Glutamatergic neuron (in vitro differentiated cells): Measurements from ENCODE around the gene JAKMIP2. TPM values are rescaled to one million over a fixed set of nuclear protein-coding genes. Genes with fewer than 3 reads are reported as not detected.

Experiments used
- DNase-seq: peaks from one replicate; pipeline ENCODE4 v3.0.0; 2022
- H3K27ac Mint-ChIP-seq: one replicate; pipeline ENCODE4 v1.8.0; 2020; ENCODE audit warnings: mild to moderate bottlenecking, mixed read lengths, inconsistent platforms; ENCODE audit not compliant: unreplicated experiment
- H3K27me3 Mint-ChIP-seq: one replicate; pipeline ENCODE4 v1.8.0; 2020; ENCODE audit warnings: mild to moderate bottlenecking, moderate library complexity, mixed read lengths, inconsistent platforms; ENCODE audit not compliant: unreplicated experiment
- H3K36me3 Mint-ChIP-seq: one replicate; pipeline ENCODE4 v1.8.0; 2020; ENCODE audit warnings: mild to moderate bottlenecking, mixed read lengths, inconsistent platforms; ENCODE audit not compliant: unreplicated experiment
- H3K4me1 Mint-ChIP-seq: one replicate; pipeline ENCODE4 v1.8.0; 2020; ENCODE audit warnings: mild to moderate bottlenecking, low read depth, mixed read lengths, inconsistent platforms; ENCODE audit not compliant: unreplicated experiment
- H3K4me3 Mint-ChIP-seq: one replicate; pipeline ENCODE4 v1.8.0; 2020; ENCODE audit warnings: mild to moderate bottlenecking, mixed read lengths, inconsistent platforms; ENCODE audit not compliant: unreplicated experiment
- H3K9me3 Mint-ChIP-seq: one replicate; pipeline ENCODE4 v1.8.0; 2020; ENCODE audit warnings: mild to moderate bottlenecking, moderate library complexity, mixed read lengths, inconsistent platforms; ENCODE audit not compliant: unreplicated experiment
- total RNA-seq: library from RNA; stranded (reverse); fragmentation: NEBNext Ultra II Directional; extraction: Animal tissue kit (Norgen Biotek cat#: 25700); gene quantifications from one replicate; pipeline ENCODE4 v1.2.1, GENCODE V29; 2021; ENCODE audit not compliant: unreplicated experiment
- TF ChIP-seq, protein P1 (sequence below): fragments of 200-600 bp; sonication (generic); IDR thresholded peaks from one replicate; pipeline ENCODE4 v1.5.0; 2021; ENCODE audit not compliant: partially characterized antibody, unreplicated experiment

Gene JAKMIP2
- total RNA-seq, 1 donor from 2014 or later = 88.2 TPM

DNA sequence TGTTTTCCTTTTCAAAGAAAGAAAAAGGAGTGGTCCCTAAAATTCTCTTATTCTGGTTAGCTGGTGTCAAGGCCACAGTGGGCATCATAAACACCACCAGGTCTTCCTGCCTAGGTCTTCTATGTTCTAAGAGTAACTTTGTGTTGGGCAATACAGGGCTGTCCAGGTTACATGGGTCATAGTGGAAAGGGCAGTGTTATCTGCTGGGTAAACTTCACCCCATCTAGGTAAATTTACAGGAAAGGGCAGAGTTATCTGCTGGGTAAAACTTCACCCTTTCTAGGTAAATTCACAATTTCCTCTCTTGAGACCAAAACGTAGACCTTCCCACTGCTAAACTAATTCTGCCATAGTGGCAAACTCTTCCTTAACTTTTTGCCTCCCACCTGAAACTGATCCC, 18.9 kb upstream of the JAKMIP2 start:
- TF ChIP-seq, protein P1, sequence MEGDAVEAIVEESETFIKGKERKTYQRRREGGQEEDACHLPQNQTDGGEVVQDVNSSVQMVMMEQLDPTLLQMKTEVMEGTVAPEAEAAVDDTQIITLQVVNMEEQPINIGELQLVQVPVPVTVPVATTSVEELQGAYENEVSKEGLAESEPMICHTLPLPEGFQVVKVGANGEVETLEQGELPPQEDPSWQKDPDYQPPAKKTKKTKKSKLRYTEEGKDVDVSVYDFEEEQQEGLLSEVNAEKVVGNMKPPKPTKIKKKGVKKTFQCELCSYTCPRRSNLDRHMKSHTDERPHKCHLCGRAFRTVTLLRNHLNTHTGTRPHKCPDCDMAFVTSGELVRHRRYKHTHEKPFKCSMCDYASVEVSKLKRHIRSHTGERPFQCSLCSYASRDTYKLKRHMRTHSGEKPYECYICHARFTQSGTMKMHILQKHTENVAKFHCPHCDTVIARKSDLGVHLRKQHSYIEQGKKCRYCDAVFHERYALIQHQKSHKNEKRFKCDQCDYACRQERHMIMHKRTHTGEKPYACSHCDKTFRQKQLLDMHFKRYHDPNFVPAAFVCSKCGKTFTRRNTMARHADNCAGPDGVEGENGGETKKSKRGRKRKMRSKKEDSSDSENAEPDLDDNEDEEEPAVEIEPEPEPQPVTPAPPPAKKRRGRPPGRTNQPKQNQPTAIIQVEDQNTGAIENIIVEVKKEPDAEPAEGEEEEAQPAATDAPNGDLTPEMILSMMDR = no peak
- no peaks in the 10 kb centered on the region for H3K36me3 Mint-ChIP-seq
- no peaks in the 10 kb centered on the region for H3K9me3 Mint-ChIP-seq
- H3K27ac Mint-ChIP-seq = no peak overlapping the region
- no peak overlapping the region for H3K4me3 Mint-ChIP-seq
- no peak for DNase-seq
- H3K27me3 Mint-ChIP-seq = peaks cover 2% of the 10 kb centered on the region
- H3K4me1 Mint-ChIP-seq = peaks cover 3% of the 10 kb centered on the region

DNA sequence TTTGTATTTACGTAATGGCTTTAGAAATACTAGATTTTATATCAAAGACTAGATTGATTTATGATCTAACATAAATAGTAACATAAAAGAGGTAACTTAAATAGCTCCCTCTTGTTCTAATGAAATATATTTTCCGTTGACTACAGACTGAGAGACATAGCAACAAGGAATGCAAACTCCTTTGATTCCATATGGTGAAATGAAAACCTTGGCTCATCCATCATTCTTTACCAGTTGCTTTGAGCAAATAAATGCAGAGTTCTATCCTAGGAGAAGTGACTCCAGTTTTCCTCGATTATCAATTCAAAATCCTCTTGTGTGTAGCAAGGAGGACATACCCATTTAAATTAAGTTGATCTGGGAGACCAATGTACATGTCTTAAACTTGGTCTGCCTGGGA, 18.0 kb upstream of the JAKMIP2 start:
- H3K4me1 Mint-ChIP-seq = peaks cover 3% of the 10 kb centered on the region
- no peak for DNase-seq
- H3K9me3 Mint-ChIP-seq = no peaks in the 10 kb centered on the region
- H3K27me3 Mint-ChIP-seq = peaks cover 2% of the 10 kb centered on the region
- no peak overlapping the region for H3K4me3 Mint-ChIP-seq
- no peaks in the 10 kb centered on the region for H3K36me3 Mint-ChIP-seq
- TF ChIP-seq, protein P1 = no peak
- H3K27ac Mint-ChIP-seq = no peak overlapping the region

DNA sequence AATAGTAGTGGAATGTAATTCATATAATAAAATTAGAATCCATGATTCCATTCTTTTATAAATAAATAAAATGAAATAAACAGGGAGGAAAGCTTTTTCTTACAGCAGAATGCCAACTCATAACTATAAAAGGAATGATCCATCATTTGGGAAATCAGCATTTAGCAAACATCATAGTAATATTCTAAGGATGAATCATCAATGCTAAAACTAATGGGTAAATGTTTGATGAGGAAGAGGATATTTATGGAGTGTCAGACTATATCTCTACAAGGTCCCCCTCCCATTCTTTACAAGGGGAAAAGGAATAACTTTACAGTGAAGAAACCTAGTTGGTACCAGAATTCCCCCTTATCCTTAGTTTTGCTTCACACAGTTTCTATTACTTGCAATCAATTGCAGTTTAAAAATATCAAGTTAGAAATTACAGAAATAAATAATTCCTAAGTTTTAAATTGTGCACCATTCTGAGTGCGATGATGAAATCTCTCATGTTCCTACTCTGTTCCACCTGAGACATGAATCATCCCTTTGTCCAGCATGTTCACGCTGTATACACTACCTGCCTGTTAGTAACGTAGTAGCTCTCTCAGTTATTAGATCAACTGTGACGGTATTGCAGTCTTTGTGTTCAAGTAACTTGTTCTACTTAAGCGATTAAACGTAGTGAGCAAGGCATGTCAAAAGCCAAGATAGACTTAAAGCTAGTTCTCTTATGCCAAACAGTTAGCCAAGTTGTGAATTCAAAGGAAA, 14.2 kb upstream of the JAKMIP2 start:
- H3K27me3 Mint-ChIP-seq = peaks cover 2% of the 10 kb centered on the region
- DNase-seq = no peak
- H3K4me1 Mint-ChIP-seq = no peaks in the 10 kb centered on the region
- no peaks in the 10 kb centered on the region for H3K36me3 Mint-ChIP-seq
- TF ChIP-seq, protein P1 = no peak
- H3K4me3 Mint-ChIP-seq = no peak overlapping the region
- H3K27ac Mint-ChIP-seq = no peak overlapping the region
- H3K9me3 Mint-ChIP-seq = no peaks in the 10 kb centered on the region

DNA sequence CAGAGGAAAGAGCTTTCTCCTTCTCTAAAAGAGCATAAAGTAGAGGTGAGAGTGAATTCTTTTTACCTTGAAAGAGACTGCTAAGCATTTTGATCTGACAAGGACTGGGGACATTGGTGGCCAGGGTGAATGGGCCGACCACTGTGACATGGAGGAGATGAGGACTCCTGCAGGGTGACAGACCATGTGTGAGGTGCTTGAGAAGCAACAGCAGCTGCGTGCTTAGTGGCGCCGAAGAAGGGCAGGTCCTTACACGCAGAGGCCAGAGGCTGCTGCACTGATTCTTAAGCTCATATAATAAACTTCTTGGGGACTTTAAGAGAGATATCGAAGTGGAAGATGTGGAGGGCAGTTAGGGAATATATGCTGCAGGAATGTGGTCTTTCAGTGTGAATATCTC, 8.7 kb upstream of the JAKMIP2 start:
- no peak for DNase-seq
- Mint-ChIP-seq H3K9me3 (no peaks in the 10 kb centered on the region), H3K27ac (no peak overlapping the region), H3K36me3 (no peaks in the 10 kb centered on the region), H3K27me3 (no peaks in the 10 kb centered on the region), H3K4me3 (no peak overlapping the region), H3K4me1 (no peaks in the 10 kb centered on the region)
- TF ChIP-seq, protein P1 = no peak

DNA sequence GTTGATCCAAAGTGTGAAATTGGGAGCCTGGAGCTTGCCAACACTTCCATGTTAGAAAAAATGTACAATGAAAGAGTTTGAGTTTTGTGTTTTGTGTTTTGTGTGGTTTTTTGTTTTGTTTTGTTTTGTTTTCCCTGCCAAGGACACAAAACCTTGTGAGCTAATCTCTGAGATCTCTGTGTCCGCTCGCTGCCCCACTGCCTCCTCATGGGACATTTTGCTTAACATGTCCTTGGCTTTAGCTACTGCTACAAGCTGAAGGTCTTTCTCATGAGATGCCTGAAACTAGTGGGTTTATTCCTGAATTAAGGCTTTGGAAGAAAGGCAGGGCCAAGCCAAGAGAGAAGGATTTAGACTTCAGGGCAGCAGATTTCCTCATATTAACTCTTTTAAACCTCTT, 7.3 kb upstream of the JAKMIP2 start:
- H3K36me3 Mint-ChIP-seq = no peaks in the 10 kb centered on the region
- H3K9me3 Mint-ChIP-seq = no peaks in the 10 kb centered on the region
- no peak overlapping the region for H3K27ac Mint-ChIP-seq
- TF ChIP-seq, protein P1 = no peak
- no peak for DNase-seq
- no peaks in the 10 kb centered on the region for H3K27me3 Mint-ChIP-seq
- no peaks in the 10 kb centered on the region for H3K4me1 Mint-ChIP-seq
- H3K4me3 Mint-ChIP-seq = no peak overlapping the region
